Heart left ventricle (tissue), 16 donors: ENCODE data around the gene ODAM. TPM values are rescaled to one million over a fixed set of nuclear protein-coding genes. Genes with fewer than 3 reads are reported as not detected.

Experiments used
- ATAC-seq, 4 donors: fragments of 200-7000 bp; cut with Tn5 transposase; one replicate each; pipeline ENCODE4 v1.9.1; 2020 to 2022; ENCODE audit warnings: moderate library complexity in 4 of 4, mild to moderate bottlenecking in 3 of 4, moderate number of reproducible peaks in 1 of 4
- DNase-seq, 5 donors: peaks; one replicate each; pipeline ENCODE4 v3.0.0-alpha.2; 2020
- H3K27ac ChIP-seq, 12 donors: fragments of 200-600 bp; sonication (generic) in 4 of 12; one replicate each; pipeline versions ENCODE4 v1.5.0 to v1.8.0; 2016 to 2022; ENCODE audit warnings: mild to moderate bottlenecking in 2 of 12
- H3K27me3 ChIP-seq, 9 donors: fragments of 200-600 bp; sonication (generic) in 2 of 9; one replicate each; pipeline versions ENCODE4 v1.5.1 to v1.8.0; 2016 to 2022; ENCODE audit warnings: mild to moderate bottlenecking in 3 of 9
- H3K36me3 ChIP-seq, 9 donors: fragments of 200-600 bp; sonication (generic) in 2 of 9; one replicate each; pipeline versions ENCODE4 v1.5.0 to v1.8.0; 2018 to 2022; ENCODE audit warnings: mild to moderate bottlenecking in 2 of 9
- H3K4me1 ChIP-seq, 12 donors: fragments of 200-600 bp; sonication (generic) in 4 of 12; one replicate each; pipeline versions ENCODE4 v1.5.0 to v1.8.0; 2016 to 2022; ENCODE audit warnings: mild to moderate bottlenecking in 3 of 12
- H3K4me3 ChIP-seq, 12 donors: fragments of 200-600 bp; sonication (generic) in 4 of 12; one replicate each; pipeline versions ENCODE4 v1.5.0 to v1.8.0; 2017 to 2022; ENCODE audit warnings: mild to moderate bottlenecking in 9 of 12, moderate library complexity in 4 of 12
- H3K9me3 ChIP-seq, 12 donors: fragments of 200-600 bp; sonication (generic) in 4 of 12; one replicate each; pipeline versions ENCODE4 v1.5.0 to v1.8.0; 2016 to 2022; ENCODE audit warnings: mild to moderate bottlenecking in 1 of 12
- CTCF ChIP-seq, 12 donors: fragments of 200-600 bp; sonication (generic) in 4 of 12; IDR thresholded peaks; one replicate each; pipeline versions ENCODE4 v1.5.0 to v1.8.0; 2018 to 2022; ENCODE audit warnings: antibody characterized with exemption in 12 of 12, mild to moderate bottlenecking in 5 of 12
- POLR2A ChIP-seq, 2 donors: fragments of 450-650 bp; IDR thresholded peaks; one replicate each; pipeline ENCODE4 v1.6.1; 2017; ENCODE audit warnings: antibody characterized with exemption in 2 of 2, mild to moderate bottlenecking in 2 of 2, moderate library complexity in 2 of 2
- WGBS, 4 donors: extraction: QIAGEN DNeasy Blood & Tissue Kit in 2 of 4; methylation state at CpG; one replicate each; pipeline versions ENCODE4 v1.1.5 to v1.1.7; 2013 to 2018; 5-methylcytosine and 5-hydroxymethylcytosine counted together
- intact Hi-C, 10 donors: fragments of 100-400 bp; cut with DNase I; formaldehyde crosslinking; loops; one replicate each; pipeline versions ENCODE4 v1.11.1 to v1.14.2; 2022
- polyA plus RNA-seq, 2 donors: library from polyadenylated mRNA; stranded (reverse); fragments of 200-250 nt; gene quantifications; one replicate each; pipeline ENCODE4 v1.2.3, GENCODE V29; 2013
- total RNA-seq, 9 donors: library from RNA; depleted of rRNA in 2 of 9; stranded (reverse); fragments of >200 nt in 2 of 9; fragmentation: NEBNext Ultra II Directional in 3 of 9; extraction: Animal tissue kit (Norgen Biotek cat#: 25700) in 3 of 9; gene quantifications; one replicate each; pipeline versions ENCODE4 v1.1.0 to v1.2.4, GENCODE V29; 2016 to 2023
- donor health status: ischemic (EF 13 %, LVEDD 7.1; RV severe dilation, severe dysfunction).
- donor health status: healthy with polysubstance abuse.
- donor health status: DM: no; HTN: yes; CAD: no.
- donor health status: DM: no; HTN: no; CAD: no.
- donor health status: ischemic (EF 25% LVEDD 6.9; RV normal size, moderate dysfunction).
- donor health status: ischemic (EF 25% LVEDD 5.7; RV mildly dilated, moderate dysfunction).
- donor health status: healthy.
- donor health status: DM: yes; HTN: yes; CAD: no.
- donor health status: ischemic (EF 35%, LVEDD 5.7; RV mildly dilated, moderate dysfunction).
- donor health status: nonischemic (EF 11% LVEDD 7.7; RV severe dilation, severe dysfunction).
- donor health status: DM: yes; HTN: yes; CAD: no.
- donor health status: PGD.
- donor health status: ischemic (EF 29% LVEDD 5.4; RV normal size, mild dysfunction).
- donor health status: nonischemic (EF 23%, LVEDD 6.1; RV moderate dilation, normal function).

ODAM gene
- total and polyA plus RNA-seq, 11 donors = not detected

GRCh38 chr4:70243091-70243490 is 47.6 kb downstream of the ODAM start:
- DNase-seq (no peak), ATAC-seq (no peak)
- H3K4me3 ChIP-seq = no peak overlapping the region
- no peak overlapping the region for H3K27ac ChIP-seq
- intact Hi-C loops = no loop called here
- H3K9me3 ChIP-seq = no peaks in the 10 kb centered on the region
- WGBS, 4 donors = 63 to 81% (median 76%) methylated on average over 4 of the region's 4 CpGs
- H3K36me3 ChIP-seq = no peaks in the 10 kb centered on the region
- TF ChIP-seq POLR2A (IDR thresholded peaks at IDR 0.05) = no peak
- TF ChIP-seq CTCF (IDR thresholded peaks at IDR 0.05) = no peak
- H3K27me3 ChIP-seq = no peaks in the 10 kb centered on the region
- no peaks in the 10 kb centered on the region for H3K4me1 ChIP-seq

GRCh38 chr4:70251250-70251944 is 55.9 kb downstream of the ODAM start:
- Histone ChIP-seq H3K4me1 (no peaks in the 10 kb centered on the region), H3K36me3 (no peaks in the 10 kb centered on the region), H3K4me3 (no peak overlapping the region), H3K27ac (no peak overlapping the region), H3K27me3 (no peaks in the 10 kb centered on the region), H3K9me3 (peaks cover 0 to 4% (median 0%) of the 10 kb centered on the region in 12 donors)
- TF ChIP-seq CTCF (IDR thresholded peaks at IDR 0.05) (no peak), POLR2A (IDR thresholded peaks at IDR 0.05) (no peak)
- DNase-seq (no peak), ATAC-seq (no peak)
- 42 to 76% (median 62%) methylated on average over 3 of the region's 3 CpGs for WGBS, 4 donors
- intact Hi-C loops = no loop called here

- ATAC-seq = no peak
- 53 to 62% (median 57%) methylated on average over 1 of the region's 1 CpG for WGBS, 4 donors
- intact Hi-C loops = no loop called here
Measured at GRCh38 chr4:70251945-70252277, 56.4 kb downstream of the ODAM start.

More at GRCh38 chr4:70251945-70252277, 56.4 kb downstream of the ODAM start:
- H3K4me3 ChIP-seq = no peak overlapping the region
- no peaks in the 10 kb centered on the region for H3K36me3 ChIP-seq
- H3K9me3 ChIP-seq = peaks cover 0 to 4% (median 0%) of the 10 kb centered on the region in 12 donors
- no peaks in the 10 kb centered on the region for H3K4me1 ChIP-seq
- H3K27ac ChIP-seq = no peak overlapping the region
- DNase-seq = no peak
- TF ChIP-seq POLR2A (IDR thresholded peaks at IDR 0.05) (no peak), CTCF (IDR thresholded peaks at IDR 0.05) (no peak)
- H3K27me3 ChIP-seq = no peaks in the 10 kb centered on the region

Other genes starting within 250 kb of the ODAM start
- gene CSN2, start 230.0 kb upstream of the ODAM start, total RNA-seq = not detected
- not detected for gene CSN2, start 230.0 kb upstream of the ODAM start, polyA plus RNA-seq
- not detected for gene STATH, start 199.8 kb upstream of the ODAM start, total RNA-seq
- gene STATH, start 199.8 kb upstream of the ODAM start, polyA plus RNA-seq = not detected
- not detected for gene HTN3, start 167.3 kb upstream of the ODAM start, total RNA-seq
- gene HTN3, start 167.3 kb upstream of the ODAM start, polyA plus RNA-seq = not detected
- not detected for gene HTN1, start 145.3 kb upstream of the ODAM start, total RNA-seq
- not detected for gene HTN1, start 145.3 kb upstream of the ODAM start, polyA plus RNA-seq
- not detected for gene PRR27, start 41.5 kb upstream of the ODAM start, total RNA-seq
- not detected for gene PRR27, start 41.5 kb upstream of the ODAM start, polyA plus RNA-seq
- gene FDCSP, start 30.4 kb downstream of the ODAM start, total RNA-seq = not detected
- gene FDCSP, start 30.4 kb downstream of the ODAM start, polyA plus RNA-seq = not detected
- gene CSN3, start 46.9 kb downstream of the ODAM start, total RNA-seq = not detected
- not detected for gene CSN3, start 46.9 kb downstream of the ODAM start, polyA plus RNA-seq
- not detected for gene CABS1, start 139.3 kb downstream of the ODAM start, total RNA-seq
- not detected for gene CABS1, start 139.3 kb downstream of the ODAM start, polyA plus RNA-seq
- not detected for gene SMR3A, start 165.0 kb downstream of the ODAM start, total RNA-seq
- gene SMR3A, start 165.0 kb downstream of the ODAM start, polyA plus RNA-seq = not detected
- gene SMR3B, start 187.4 kb downstream of the ODAM start, total RNA-seq = not detected
- not detected for gene SMR3B, start 187.4 kb downstream of the ODAM start, polyA plus RNA-seq
- gene OPRPN, start 202.2 kb downstream of the ODAM start, total RNA-seq = not detected
- not detected for gene OPRPN, start 202.2 kb downstream of the ODAM start, polyA plus RNA-seq